ENCODE measurements around the gene CR1.
"Not testable (repeated sequence)": the region's sequence is repeated elsewhere in the genome, so short reads cannot be mapped to it uniquely, and the experiment has no call there.

Gene CR1

DNA sequence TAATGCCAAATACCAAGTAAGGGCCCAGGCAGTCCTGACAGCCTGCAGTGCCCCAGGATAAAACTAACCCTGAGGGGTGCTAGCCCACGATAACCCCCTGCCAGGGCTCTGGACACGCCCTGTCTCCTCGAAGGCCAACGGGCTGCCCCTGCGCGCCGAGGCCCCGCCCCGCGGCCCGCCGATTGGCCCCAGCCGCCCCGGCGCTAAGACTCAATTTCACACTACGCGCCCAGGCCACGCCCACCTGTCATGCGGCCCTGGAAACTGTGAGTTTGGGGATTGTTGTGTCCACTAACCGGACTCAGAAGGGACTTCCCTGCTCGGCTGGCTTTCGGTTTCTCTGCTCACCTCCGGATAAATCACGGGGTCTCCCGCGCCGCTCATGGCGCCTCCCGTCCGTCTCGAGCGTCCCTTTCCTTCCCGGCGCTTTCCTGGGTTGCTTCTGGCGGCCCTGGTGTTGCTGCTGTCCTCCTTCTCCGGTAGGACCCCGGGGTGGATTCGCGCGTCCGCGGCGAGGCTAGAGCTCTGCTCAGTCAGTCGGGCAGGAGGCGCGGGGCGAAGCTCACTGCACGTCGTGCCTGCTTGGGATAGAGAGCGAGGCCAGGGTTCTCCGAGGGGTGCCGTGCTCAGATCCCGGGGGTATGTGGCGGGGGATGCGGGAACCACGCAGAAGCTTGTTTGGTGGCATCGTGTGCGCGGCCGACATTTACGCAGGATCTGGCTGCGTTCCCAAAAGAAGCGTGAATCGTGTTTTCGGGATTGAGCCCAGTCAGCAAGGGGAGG, 149.1 kb downstream of the CR1 start, which contains the start of gene CR1L:
Gene CR1L (plus strand): TSS at position 282 of the 783 bp plus-strand sequence. CDS start 101 bp downstream, at position 383.
- DNase-seq (ENCODE audit: low read depth): peak; percentile 46

DNA sequence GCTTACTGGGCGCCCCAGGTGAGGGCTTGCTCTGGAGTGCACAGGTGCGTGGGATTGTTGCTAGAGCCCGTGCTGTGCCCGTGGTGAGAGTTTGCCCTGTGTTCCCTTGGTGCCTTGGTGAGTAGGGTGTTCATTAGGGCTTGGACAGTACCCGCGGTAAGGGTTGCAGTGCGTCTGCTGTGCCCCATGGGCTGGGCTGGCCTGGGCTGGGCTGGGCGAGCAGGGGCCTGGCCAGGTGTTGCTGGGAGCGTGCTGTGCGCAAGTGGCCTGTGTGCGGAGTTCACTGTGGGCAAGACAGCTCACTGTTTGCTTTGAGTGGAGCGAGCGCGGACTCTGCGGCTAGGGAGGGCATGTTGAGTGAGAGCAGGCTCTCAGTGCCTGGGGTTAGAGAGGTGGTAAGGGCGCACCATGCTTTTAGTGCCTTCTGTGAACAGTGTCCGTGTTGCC, 149.7 kb downstream of the CR1 start:
- no peak for DNase-seq (ENCODE audit: low read depth)

DNA sequence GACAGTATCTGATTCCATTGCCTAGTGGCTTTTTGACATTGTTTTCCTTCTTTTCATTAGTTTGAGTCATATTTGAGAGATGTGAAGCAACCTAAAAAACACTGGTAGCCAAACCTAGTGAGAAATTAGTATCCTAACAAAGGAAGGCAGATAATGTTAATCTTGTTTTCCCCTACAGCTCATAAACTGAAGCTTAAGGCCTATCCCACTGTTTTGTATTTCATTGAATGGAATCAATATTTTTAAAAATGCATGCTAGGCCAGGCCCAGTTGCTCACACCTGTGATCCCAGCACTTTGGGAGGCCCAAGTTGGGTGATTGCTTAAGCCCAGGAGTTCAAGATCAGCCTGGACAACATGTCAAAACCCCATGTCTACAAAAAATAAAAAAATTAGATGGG, 150.2 kb downstream of the CR1 start:
- DNase-seq (ENCODE audit: low read depth): no peak

DNA sequence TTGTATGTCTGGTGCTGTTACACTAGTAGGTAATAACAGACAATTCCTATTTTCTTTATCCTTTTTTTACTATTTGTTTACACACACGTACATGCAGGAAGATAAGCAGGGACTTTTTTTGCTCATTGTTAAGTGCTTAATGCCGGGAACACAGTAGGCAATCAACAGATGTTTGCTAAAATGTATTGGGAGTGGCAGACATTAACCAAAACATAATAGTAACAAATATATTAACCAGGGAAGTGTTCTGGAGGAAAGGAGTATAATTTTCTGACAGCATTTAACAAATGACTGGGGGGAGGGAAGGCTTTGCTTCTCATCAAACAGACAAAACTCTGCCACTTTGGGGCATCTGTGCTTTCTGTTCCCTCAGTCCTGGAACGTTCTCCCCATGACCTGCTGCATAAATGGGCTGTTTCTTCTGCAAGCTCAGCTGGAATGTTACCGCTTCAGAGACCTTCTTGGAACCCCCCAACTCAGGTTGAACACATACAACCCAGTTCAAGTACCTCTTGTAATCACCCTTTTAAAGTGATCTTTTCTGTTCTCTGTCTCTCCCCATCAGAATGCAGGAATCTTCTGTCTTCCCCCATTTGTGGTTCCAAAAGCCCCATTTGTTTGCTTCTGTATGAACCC, 151.1 kb downstream of the CR1 start:
- DNase-seq (ENCODE audit: low read depth): no peak

DNA sequence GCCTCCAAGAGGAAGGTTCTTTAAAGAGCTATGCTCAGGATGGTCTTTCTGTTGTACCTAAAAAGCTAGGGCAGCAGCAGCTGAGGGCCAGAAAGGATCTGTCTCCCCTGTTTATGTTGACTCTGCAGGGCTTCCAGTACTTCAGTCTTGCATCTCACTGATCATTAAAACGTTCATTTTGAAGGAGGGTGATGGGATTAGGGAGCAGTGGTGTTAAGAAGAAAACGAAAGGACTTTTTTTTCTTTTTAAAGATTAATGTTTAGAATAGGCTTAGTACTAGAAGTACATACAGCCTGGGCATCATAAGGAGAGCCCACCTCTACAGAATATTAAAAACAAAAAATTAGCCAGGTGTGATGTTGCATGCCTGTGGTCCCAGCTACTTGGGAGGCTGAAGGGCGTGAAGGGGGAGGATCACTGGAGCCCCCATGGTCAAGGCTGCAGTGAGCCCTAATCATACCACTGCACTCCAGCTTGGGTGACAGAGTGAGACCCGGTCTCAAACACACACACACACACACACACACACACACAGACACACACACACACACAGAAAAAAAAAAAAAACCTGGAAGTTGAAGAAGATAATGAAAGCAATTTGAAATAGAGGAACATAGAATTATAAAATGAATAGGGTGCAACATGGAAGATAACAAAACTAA, 151.8 kb downstream of the CR1 start:
- DNase-seq (ENCODE audit: low read depth): no peak

DNA sequence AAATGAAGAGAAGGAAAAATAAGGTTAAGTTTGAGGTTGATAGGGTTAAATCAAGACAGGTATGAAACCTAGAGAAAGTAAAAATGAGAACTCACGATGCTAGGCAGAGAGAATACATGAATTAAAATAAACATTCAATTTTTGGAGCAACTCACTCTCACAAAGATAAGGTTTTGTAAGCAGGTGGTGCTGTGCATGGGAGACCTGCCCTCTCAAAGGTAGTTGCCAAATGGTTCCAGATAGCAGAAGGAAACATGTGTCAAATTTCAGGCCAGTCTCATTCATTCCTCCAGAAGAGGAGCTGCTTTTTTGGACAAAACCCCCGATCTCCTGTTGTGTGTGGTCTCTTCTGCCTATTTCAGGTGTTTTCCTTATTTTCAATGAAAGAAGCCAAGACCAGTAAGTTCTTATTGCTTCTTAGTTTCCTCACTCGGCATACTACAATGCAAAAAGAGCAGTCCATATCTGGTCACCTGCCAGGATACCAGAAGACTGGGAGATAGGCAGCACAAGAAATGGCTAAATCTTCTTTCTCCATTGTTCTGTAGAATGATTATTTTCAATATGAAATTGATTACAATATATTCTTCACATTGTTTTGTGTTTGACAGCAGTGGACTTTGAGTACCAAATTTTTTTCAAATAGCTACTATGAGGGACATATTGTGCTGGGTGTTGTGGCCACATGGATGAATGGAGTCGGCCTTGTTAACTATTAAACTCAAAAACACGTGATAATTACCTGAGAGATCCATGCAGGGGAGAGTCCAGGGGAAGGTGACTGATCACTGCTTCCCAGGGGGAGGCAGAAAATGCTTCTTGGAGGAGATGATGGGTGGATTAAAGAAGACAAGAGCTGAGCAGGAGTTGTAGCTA, 152.6 kb downstream of the CR1 start:
- DNase-seq (ENCODE audit: low read depth): no peak

DNA sequence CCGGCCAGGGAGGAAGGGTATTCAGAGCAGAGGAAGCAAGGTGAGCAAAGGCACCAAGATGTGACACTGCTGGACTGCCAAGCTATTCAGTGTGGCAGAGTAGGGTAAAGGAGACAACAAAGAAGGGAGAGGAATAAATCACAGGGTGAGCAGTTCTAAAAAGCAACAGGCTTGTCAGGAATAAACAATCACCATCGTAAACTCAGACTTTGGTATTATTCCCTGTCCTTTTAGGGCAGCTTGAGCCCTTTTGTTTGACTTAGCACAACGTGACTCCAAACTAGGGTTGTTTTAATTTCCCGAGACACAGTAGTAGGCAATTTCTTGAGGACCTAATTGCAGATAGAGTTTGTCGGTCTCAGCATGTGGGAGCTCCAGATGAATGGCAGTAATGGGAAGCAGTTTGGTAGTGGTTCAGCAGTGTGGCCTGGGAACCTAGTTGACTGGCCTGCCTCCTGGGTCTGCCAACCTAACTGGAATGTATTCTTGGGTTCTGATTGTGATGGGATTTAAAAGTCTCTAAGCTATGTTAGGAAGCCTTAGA, 153.3 kb downstream of the CR1 start:
- no peak for DNase-seq (ENCODE audit: low read depth)

DNA sequence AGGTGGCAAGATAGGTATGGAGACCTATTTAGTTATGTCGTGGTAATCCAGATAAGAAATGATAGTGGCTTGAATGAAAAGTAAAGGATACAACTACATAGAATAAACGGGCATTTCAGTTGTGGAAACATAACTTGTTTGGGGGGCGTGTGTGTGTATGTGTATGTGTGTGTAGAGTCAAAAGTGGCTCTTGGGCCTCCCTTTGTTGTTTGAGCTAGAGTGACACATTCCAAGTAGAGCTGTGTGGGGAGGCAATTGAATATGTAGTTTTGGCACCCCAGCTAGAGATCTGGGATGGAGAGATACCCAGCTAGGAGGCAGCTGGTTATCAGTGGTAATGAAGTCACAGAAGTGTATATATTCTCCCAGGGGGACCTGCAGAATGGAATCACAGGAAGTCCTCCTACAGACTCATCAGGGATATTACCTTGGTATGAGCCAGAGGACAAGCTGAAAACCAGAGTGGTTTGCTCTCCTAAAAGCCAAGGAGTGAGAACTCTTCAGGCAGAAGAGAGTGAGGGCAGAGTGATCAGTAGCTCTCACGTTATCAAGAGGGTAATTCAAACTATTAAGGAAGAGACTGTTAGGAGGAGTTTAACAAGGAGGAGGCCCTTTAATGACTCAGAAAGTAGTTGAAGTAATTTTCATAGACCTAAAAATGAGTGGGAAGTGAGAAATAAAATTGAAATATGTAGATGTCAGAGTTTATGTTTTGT, 154.1 kb downstream of the CR1 start:
- no peak for DNase-seq (ENCODE audit: low read depth)

DNA sequence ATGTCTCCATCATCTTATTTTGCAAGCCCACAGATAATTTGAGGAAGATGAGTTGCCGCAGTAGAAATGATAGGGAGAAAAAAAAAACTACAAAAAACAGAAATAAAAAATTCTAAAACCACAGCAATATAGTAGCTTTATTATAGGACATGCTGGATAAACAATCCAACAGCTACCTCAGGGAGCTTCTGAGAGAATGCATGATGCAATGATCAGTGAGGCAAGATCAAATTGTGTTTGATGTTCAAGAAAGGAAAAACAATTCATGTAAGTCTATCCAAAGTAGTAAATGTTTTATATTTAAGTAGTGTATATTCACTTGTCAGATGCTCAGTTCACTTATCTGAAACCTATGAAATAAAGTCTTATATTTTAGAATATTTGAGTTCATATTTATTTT, 155.6 kb downstream of the CR1 start:
- no peak for DNase-seq (ENCODE audit: low read depth)

DNA sequence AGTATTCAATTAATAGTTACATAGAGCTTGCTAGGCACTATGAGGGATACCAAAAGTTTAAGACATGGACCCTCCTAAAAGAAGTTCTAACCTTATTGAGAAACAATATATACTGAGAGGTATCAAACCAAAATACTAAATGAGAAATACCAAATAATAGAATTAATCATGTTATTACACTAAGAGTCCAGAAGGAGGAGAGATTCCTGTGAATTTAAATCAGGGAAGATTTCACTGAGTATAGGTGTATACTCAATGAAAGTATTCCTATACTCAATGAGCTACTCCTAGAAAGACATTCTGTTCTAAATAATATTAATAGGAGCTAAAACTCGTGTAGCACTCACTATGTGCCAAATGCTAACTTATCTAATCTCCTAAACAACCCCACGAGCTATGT, 158.4 kb downstream of the CR1 start:
- DNase-seq (ENCODE audit: low read depth): no peak

DNA sequence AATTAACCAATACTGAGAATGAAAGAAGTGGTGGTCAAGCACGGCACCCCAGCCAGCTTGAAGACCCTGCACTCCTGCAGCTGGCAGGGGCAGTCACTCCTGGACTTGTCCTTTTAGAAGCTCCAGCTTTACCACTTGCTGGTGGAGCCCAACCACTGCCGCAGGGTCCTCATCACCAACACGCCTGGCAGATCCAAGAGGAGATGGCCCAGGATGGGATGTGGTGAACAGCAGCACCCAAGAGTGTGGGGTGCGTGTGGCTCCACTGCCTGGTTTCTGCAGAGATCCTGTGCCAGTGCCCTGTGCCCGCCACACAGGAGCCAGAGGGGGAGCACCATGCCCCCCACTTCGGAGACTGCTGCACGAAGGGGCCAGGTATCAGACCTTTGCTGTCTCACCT, 162.5 kb downstream of the CR1 start:
- DNase-seq (ENCODE audit: low read depth): no peak

DNA sequence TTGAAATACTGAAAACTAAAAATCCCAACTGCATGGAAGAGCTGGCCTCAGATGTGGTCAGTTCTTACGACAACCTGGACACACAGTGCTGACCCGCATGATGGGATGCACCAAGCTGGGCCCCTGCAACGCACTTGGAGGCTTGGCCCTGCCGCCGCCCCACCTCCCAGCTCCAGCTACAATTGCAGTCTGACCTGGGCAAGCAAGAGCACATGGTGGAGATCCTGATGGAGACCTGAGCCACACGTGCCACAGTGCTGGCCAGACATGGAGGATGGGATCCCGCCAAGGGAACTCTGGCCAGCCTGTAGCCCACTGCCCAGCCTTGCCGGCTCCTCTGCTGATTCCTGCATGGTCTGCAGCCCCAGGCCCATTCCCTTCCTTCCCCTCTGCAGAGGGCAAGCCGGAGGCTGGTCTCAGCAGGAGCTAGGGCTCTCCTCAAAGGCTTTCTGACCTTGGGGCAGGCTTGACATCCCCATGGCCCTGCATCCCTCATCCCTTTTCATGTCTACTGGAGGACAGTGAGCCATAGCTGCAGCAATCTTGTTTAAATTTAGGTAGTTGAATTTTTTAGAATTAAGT, 163.0 kb downstream of the CR1 start:
- DNase-seq (ENCODE audit: low read depth): no peak

DNA sequence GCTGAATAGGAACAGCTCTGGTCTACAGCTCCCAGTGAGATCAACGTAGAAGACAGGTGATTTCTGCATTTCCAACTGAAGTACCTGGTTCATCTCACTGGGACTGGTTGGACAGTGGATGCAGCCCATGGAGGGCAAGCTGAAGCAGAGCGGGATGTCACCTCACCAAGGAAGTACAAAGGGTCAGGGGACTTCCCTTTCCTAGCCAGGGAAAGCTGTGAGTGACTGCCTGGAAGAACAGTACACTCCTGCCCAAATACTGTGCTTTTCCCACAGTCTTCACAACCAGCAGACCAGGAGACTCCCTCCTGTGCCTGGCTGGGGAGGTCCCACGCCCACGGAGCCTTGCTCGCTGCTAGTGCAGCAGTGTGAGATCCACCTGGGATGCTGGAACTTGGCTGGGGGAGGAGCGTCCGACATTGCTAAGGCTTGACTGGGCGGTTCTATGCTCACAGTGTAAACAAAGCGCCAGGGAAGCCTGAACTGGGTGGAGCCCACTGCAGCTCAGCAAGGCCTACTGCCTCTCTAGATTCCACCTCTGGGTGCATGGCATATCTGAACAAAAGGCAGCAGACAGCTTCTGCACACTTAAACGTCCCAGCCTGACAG, 163.7 kb downstream of the CR1 start:
- no peak for DNase-seq (ENCODE audit: low read depth)

DNA sequence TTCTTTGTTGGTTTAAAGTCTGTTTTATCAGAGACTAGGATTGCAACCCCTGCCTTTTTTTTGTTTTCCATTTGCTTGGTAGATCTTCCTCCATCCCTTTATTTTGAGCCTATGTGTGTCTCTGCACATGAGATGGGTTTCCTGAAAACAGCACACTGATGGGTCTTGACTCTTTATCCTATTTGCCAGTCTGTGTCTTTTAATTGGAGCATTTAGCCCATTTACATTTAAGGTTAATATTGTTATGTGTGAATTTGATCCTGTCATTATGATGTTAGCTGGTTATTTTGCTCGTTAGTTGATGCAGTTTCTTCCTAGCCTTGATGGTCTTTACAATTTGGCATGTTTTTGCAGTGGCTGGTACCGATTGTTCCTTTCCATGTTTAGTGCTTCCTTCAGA, 165.5 kb downstream of the CR1 start:
- not testable (repeated sequence) for DNase-seq (ENCODE audit: low read depth)

DNA sequence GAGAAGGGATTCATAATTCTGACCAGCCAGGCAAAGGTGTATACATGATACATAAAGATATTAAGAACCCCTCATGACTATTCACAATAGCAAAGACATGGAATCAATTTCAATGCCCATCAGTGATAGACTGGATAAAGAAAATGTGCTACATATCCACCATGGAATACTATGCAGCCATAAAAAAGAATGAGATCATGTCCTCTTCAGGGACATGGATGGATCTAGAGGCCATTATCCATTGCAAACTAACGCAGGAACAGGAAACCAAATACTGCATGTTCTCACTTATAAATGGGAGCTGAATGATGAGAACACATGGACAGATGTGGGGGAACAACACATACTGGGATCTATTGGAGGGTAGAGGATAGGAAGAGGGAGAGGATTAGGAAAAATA, 170.4 kb downstream of the CR1 start:
- DNase-seq (ENCODE audit: low read depth): no peak

DNA sequence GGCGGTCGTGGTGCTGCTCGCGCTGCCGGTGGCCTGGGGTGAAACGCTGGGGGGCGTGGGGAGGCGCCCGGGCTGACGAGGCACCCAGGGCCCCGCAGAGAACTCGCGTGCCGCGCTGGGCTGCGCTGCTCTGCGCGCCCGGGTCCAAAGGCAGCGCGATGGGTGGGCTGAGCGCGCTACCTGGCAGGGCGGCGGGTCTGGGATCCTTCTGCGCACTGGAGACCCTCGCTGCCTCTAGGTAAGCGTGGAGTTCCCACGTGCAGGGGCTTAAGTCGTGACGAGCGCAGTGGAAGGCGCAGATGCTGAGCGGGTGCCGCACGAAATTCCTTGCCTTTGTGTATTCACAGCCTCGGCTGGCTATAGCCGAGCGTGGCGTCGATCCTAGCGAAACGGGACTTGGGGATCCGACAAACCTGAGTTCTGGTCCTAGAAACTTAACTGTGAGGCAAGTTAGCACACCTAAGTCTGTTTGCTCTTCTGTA, 173.6 kb downstream of the CR1 start:
- DNase-seq (ENCODE audit: low read depth): no peak

DNA sequence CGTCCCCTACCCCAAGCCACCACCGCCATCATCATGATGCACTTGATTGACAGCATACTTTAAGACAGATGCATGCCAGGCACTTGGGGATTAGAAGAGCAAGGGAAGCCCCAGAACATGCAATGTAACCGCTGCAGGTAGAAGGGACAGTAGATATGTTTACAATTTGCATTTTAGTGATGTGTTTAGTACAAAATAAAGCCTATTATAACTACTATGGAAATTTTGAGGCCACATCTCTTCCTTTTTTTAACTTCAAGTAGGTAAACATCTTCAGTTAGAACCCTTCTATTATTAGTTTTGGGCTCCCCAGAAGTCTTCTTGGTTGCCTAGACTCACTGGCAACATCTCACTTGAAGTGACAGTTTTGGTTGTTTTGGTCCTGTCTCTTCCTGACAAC, 174.2 kb downstream of the CR1 start:
- no peak for DNase-seq (ENCODE audit: low read depth)

DNA sequence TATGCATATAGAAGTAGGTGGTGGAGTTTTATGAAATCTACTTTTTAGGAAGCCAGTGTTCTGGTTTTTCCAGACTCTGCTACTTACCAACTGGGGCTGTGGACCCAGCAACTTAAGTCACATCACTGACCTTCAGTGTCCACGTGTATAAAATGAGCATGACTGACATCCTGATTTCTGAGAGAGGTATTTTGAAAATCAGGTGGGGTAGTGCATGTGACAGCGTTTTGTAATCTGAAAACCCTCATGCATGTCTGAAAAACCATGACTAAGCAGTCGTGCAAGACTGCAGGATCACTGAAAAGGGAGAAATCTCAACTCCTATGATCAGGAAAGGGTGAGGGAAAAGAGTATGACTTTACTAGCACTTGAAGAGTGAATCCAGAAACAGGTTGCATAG, 175.0 kb downstream of the CR1 start:
- DNase-seq (ENCODE audit: low read depth): no peak

DNA sequence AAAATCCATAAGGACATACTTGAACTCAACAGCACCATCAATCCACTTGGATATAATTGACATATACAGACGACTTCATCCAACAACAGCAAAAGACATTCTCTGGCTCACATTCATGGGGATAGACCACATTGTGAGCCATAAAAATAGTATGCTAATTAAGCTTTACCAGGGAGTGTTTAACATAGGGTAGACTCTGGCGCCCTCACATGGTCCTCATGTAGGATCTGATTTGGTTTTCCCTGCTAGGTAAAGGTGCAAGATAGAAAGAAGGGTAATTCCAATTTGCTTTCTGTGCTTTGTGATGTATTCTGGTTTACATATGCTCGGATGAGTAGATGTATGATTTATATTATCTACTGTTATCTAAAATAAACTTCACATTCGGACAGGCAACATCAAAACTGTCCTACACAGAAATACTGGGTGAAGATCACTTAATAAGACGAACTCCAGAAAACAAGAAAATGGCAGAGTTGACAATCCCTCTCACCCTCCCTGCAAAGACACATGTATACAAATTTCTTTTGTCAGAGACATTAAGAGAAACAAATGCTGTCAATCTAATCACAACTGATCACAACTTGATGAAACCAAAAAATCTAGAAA, 176.7 kb downstream of the CR1 start:
- no peak for DNase-seq (ENCODE audit: low read depth)

DNA sequence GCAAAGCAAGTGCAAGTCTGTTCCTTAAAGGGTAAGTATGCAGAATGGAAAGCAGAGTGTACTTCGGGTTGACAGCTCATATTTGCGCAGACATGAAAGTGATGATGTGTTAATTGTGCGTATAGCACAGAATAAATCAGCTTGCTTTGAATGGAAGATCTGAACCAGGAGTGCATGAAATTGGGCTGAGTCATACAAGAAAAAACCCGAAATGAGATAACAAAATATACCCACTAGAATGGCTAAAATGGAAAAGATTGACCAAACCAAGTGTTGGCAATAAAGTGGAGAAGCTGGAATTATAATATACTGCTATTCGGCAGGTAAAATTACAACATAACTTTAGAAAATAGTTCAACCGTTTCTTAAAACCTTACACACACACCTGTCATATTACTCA, 177.4 kb downstream of the CR1 start:
- no peak for DNase-seq (ENCODE audit: low read depth)

All from T follicular helper cell (primary cell).